Activated T-helper 9 cell treated with anti-CD3 and anti-CD28 coated beads, Interleukin-2, amount 50 U/mL, for 16 hours (primary cell): Measurements from ENCODE around the gene TMA7.

ENCODE experiments used
- DNase-seq: peaks from one replicate; pipeline ENCODE4 v3.0.0-alpha.2; 2020; ENCODE audit warnings: low read depth

Gene TMA7

GRCh38 chr3:48409291-48410201 is 30.5 kb upstream of the TMA7 start:
- DNase-seq: no peak

GRCh38 chr3:48410205-48411040 is 29.6 kb upstream of the TMA7 start:
- DNase-seq: no peak

- no peak for DNase-seq
Observed at GRCh38 chr3:48411041-48411588, 28.9 kb upstream of the TMA7 start.

GRCh38 chr3:48411606-48412374 is 28.3 kb upstream of the TMA7 start:
- no peak for DNase-seq

- DNase-seq: no peak
Observed at GRCh38 chr3:48412375-48413001, 27.6 kb upstream of the TMA7 start.

- no peak for DNase-seq
Observed at GRCh38 chr3:48413086-48413485, 27.0 kb upstream of the TMA7 start.

GRCh38 chr3:48413611-48414010 is 26.4 kb upstream of the TMA7 start:
- no peak for DNase-seq

- DNase-seq: no peak
Observed at GRCh38 chr3:48414376-48415250, 25.4 kb upstream of the TMA7 start.

- no peak for DNase-seq
Observed at GRCh38 chr3:48415251-48415953, 24.7 kb upstream of the TMA7 start.

GRCh38 chr3:48416091-48416505 is 24.0 kb upstream of the TMA7 start:
- DNase-seq: no peak

- no peak for DNase-seq
Observed at GRCh38 chr3:48416546-48416945, 23.5 kb upstream of the TMA7 start.

- no peak for DNase-seq
Observed at GRCh38 chr3:48417529-48418108, 22.4 kb upstream of the TMA7 start.

- no peak for DNase-seq
Observed at GRCh38 chr3:48418140-48418539, 21.9 kb upstream of the TMA7 start.

- DNase-seq: no peak
Observed at GRCh38 chr3:48418651-48419050, 21.4 kb upstream of the TMA7 start.

GRCh38 chr3:48419149-48419548 is 20.9 kb upstream of the TMA7 start:
- no peak for DNase-seq

GRCh38 chr3:48419597-48419996 is 20.5 kb upstream of the TMA7 start:
- DNase-seq: no peak

- no peak for DNase-seq
Observed at GRCh38 chr3:48420561-48420960, 19.5 kb upstream of the TMA7 start.

GRCh38 chr3:48422272-48422671 is 17.8 kb upstream of the TMA7 start:
- DNase-seq: no peak

GRCh38 chr3:48422681-48423080 is 17.4 kb upstream of the TMA7 start:
- DNase-seq: no peak
